ENCODE data around the gene ABCC4. TPM values are rescaled to one million over a fixed set of nuclear protein-coding genes. Genes with fewer than 3 reads are reported as not detected.

The ABCC4 gene
- polyA plus RNA-seq, 1 experiment = 140 TPM

DNA sequence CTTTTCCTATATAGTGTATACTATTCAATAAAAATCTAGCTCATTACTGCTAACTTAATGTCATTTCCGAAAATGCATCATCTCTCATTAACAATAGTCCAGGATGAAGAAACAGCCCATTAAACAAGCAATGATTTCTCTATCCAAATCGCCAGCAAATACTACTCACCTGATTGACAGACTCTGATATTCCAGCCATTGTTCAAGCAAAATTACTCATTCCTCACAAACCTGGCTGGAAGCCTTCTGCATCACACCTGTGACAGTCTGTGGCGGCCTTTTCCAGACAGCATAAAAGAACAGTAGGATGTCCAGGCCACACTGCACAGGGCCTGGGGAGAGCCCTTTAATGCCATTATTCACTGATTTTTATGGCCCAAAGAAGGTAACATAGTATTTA is 115.9 kb downstream of the ABCC4 start:
- no peak for DNase-seq (ENCODE audit: low read depth, low spot score)
- no peak for TF ChIP-seq CTCF (IDR thresholded peaks at IDR 0.05; ENCODE audit: low read depth, low read length)
- Histone ChIP-seq H3K27me3 (ENCODE audit: control insufficient read depth, insufficient read depth, low read length) (no peaks in the 10 kb centered on the region), H3K9me3 (ENCODE audit: control insufficient read depth, insufficient read depth, low read length) (no peaks in the 10 kb centered on the region), H3K4me3 (ENCODE audit: low read depth, low read length) (no peak overlapping the region), H3K27ac (ENCODE audit: low read depth, low read length) (no peak overlapping the region)
- CTCF ChIA-PET = interaction anchor here (1.3 to 1.9 kb wide), 2 partner anchors 195 to 219 kb away, joined by 13 read pairs; no protein-coding TSS in a partner anchor
- POLR2A ChIA-PET = no interaction called here

- ChIA-PET CTCF (interaction anchor here (1.3 to 1.9 kb wide), 2 partner anchors 196 to 220 kb away, joined by 13 read pairs; no protein-coding TSS in a partner anchor), POLR2A (no interaction called here)
- Histone ChIP-seq H3K9me3 (ENCODE audit: control insufficient read depth, insufficient read depth, low read length) (no peaks in the 10 kb centered on the region), H3K27me3 (ENCODE audit: control insufficient read depth, insufficient read depth, low read length) (no peaks in the 10 kb centered on the region), H3K4me3 (ENCODE audit: low read depth, low read length) (no peak overlapping the region), H3K27ac (ENCODE audit: low read depth, low read length) (no peak overlapping the region)
- no peak for DNase-seq (ENCODE audit: low read depth, low spot score)
- no peak for TF ChIP-seq CTCF (IDR thresholded peaks at IDR 0.05; ENCODE audit: low read depth, low read length)
Observed at GRCh38 chr13:95184317-95184716, 116.9 kb downstream of the ABCC4 start.

GRCh38 chr13:95182570-95183265 is 118.5 kb downstream of the ABCC4 start:
- POLR2A ChIA-PET = no interaction called here
- no peak for DNase-seq (ENCODE audit: low read depth, low spot score)
- Histone ChIP-seq H3K27me3 (ENCODE audit: control insufficient read depth, insufficient read depth, low read length) (no peaks in the 10 kb centered on the region), H3K4me3 (ENCODE audit: low read depth, low read length) (no peak overlapping the region), H3K9me3 (ENCODE audit: control insufficient read depth, insufficient read depth, low read length) (no peaks in the 10 kb centered on the region), H3K27ac (ENCODE audit: low read depth, low read length) (no peak overlapping the region)
- TF ChIP-seq CTCF (IDR thresholded peaks at IDR 0.05; ENCODE audit: low read depth, low read length) = no peak
- CTCF ChIA-PET = interaction anchor here (0.7 to 1.9 kb wide), 3 partner anchors 9 to 221 kb away, joined by 4 to 9 read pairs (median 5); no protein-coding TSS in a partner anchor

GRCh38 chr13:95181586-95181985 is 119.7 kb downstream of the ABCC4 start:
- H3K4me3 ChIP-seq (ENCODE audit: low read depth, low read length) = no peak overlapping the region
- no peak for DNase-seq (ENCODE audit: low read depth, low spot score)
- ChIA-PET CTCF (interaction anchor here (0.6 to 2.7 kb wide), 4 partner anchors 8 to 223 kb away, joined by 3 to 15 read pairs (median 11); no protein-coding TSS in a partner anchor), POLR2A (no interaction called here)
- TF ChIP-seq CTCF (IDR thresholded peaks at IDR 0.05; ENCODE audit: low read depth, low read length) = no peak
- H3K9me3 ChIP-seq (ENCODE audit: control insufficient read depth, insufficient read depth, low read length) = no peaks in the 10 kb centered on the region
- no peaks in the 10 kb centered on the region for H3K27me3 ChIP-seq (ENCODE audit: control insufficient read depth, insufficient read depth, low read length)
- no peak overlapping the region for H3K27ac ChIP-seq (ENCODE audit: low read depth, low read length)

GRCh38 chr13:95180513-95181245 is 120.6 kb downstream of the ABCC4 start:
- ChIA-PET POLR2A (no interaction called here), CTCF (interaction anchor here (1.4 to 2.7 kb wide), 3 partner anchors 9 to 224 kb away, joined by 9 to 15 read pairs (median 13); no protein-coding TSS in a partner anchor)
- H3K27ac ChIP-seq (ENCODE audit: low read depth, low read length) = no peak overlapping the region
- no peaks in the 10 kb centered on the region for H3K27me3 ChIP-seq (ENCODE audit: control insufficient read depth, insufficient read depth, low read length)
- no peak for TF ChIP-seq CTCF (IDR thresholded peaks at IDR 0.05; ENCODE audit: low read depth, low read length)
- no peak for DNase-seq (ENCODE audit: low read depth, low spot score)
- H3K4me3 ChIP-seq (ENCODE audit: low read depth, low read length) = no peak overlapping the region
- no peaks in the 10 kb centered on the region for H3K9me3 ChIP-seq (ENCODE audit: control insufficient read depth, insufficient read depth, low read length)

Measured in AG04450 (cell line).